Upper lobe of left lung (tissue), 4 donors: ENCODE results near the gene LUZP1.

Experiments used
- CTCF ChIP-seq, 6 experiments: fragments of 450-650 bp in 4 of 6; fragments of 200-600 bp in 2 of 6; sonication (generic) in 2 of 6; IDR thresholded peaks; one replicate each; pipeline ENCODE4 v1.5.1; 2016 to 2019; ENCODE audit warnings: antibody characterized with exemption in 6 of 6
- EP300 ChIP-seq, 4 donors: sonication (generic); formaldehyde crosslinking; IDR thresholded peaks; one replicate each; pipeline ENCODE4 v1.5.1; 2017; ENCODE audit warnings: antibody characterized with exemption in 4 of 4, control low read depth in 2 of 4
- POLR2A ChIP-seq, 4 donors: fragments of 450-650 bp; IDR thresholded peaks; one replicate each; pipeline ENCODE4 v1.5.1; 2016 to 2017; ENCODE audit warnings: antibody characterized with exemption in 4 of 4, mild to moderate bottlenecking in 2 of 4

GRCh38 chr1:23185381-23185780 is 16.7 kb upstream of the LUZP1 start:
- no peak for TF ChIP-seq POLR2A (IDR thresholded peaks at IDR 0.05)
- no peak for TF ChIP-seq EP300 (IDR thresholded peaks at IDR 0.05)
- no peak for TF ChIP-seq CTCF (IDR thresholded peaks at IDR 0.05)
